Karpas-422 (cell line): ENCODE measurements around the gene DAB2IP. TPM values are rescaled to one million over a fixed set of nuclear protein-coding genes. Genes with fewer than 3 reads are reported as not detected.

Source experiments
- DNase-seq: peaks from one replicate; pipeline ENCODE4 v3.0.0-alpha.2; 2015
- H2AFZ ChIP-seq: fragments of 200-600 bp; sonication (generic); 2 replicates; pipeline ENCODE4 v1.6.1; 2014; ENCODE audit warnings: antibody characterized with exemption, low read length, mixed read lengths
- H3K27ac ChIP-seq: fragments of 200-600 bp; sonication (generic); 2 replicates; pipeline ENCODE4 v1.5.1; 2014; ENCODE audit warnings: mild to moderate bottlenecking, low read length, moderate library complexity
- H3K27me3 ChIP-seq: fragments of 200-600 bp; sonication (generic); 2 replicates; pipeline ENCODE4 v1.6.1; 2014; ENCODE audit warnings: low read length, mixed read lengths
- H3K36me3 ChIP-seq: fragments of 200-600 bp; sonication (generic); 2 replicates; pipeline ENCODE4 v1.6.1; 2014; ENCODE audit warnings: low read length, mixed read lengths; ENCODE audit not compliant: insufficient read depth
- H3K4me1 ChIP-seq: fragments of 200-600 bp; sonication (generic); 2 replicates; pipeline ENCODE4 v1.6.1; 2014; ENCODE audit warnings: mild to moderate bottlenecking, low read length, mixed read lengths
- H3K4me2 ChIP-seq: fragments of 200-600 bp; sonication (generic); 2 replicates; pipeline ENCODE4 v1.6.1; 2014; ENCODE audit warnings: low read length, low read depth, mild to moderate bottlenecking; ENCODE audit not compliant: poor library complexity, severe bottlenecking
- H3K4me3 ChIP-seq: fragments of 200-600 bp; sonication (generic); 2 replicates; pipeline ENCODE4 v1.5.1; 2014; ENCODE audit warnings: mild to moderate bottlenecking, antibody characterized with exemption, low read length, mixed read lengths
- H3K79me2 ChIP-seq: fragments of 200-600 bp; sonication (generic); 2 replicates; pipeline ENCODE4 v1.6.1; 2014; ENCODE audit warnings: mild to moderate bottlenecking, low read length, mixed read lengths
- H3K9ac ChIP-seq: fragments of 200-600 bp; sonication (generic); 2 replicates; pipeline ENCODE4 v1.6.0; 2014; ENCODE audit warnings: low read length
- H3K9me2 ChIP-seq: fragments of 200-600 bp; sonication (generic), shearing (Covaris generic); replicated peaks from 2 replicates; pipeline ENCODE4 v1.6.0; 2014; ENCODE audit warnings: mild to moderate bottlenecking, low read length, moderate library complexity; ENCODE audit not compliant: insufficient read depth
- H3K9me3 ChIP-seq: fragments of 300-700, 200-600 bp; sonication (generic); 2 replicates; pipeline ENCODE4 v1.6.1; 2014; ENCODE audit warnings: low read length, mixed read lengths
- H4K20me1 ChIP-seq: fragments of 200-600 bp; sonication (generic); 2 replicates; pipeline ENCODE4 v1.6.1; 2014; ENCODE audit warnings: mild to moderate bottlenecking, antibody characterized with exemption, low read length, low read depth; ENCODE audit not compliant: insufficient read depth
- total RNA-seq: library from RNA; depleted of rRNA; stranded (reverse); fragments of >200 nt; shearing (Covaris generic); gene quantifications from 2 replicates; pipeline ENCODE4 v1.2.3, GENCODE V29; 2014; ENCODE audit warnings: low replicate concordance

Gene DAB2IP
- total RNA-seq, 1 experiment from 2014 or later: 1.3 TPM

DNA sequence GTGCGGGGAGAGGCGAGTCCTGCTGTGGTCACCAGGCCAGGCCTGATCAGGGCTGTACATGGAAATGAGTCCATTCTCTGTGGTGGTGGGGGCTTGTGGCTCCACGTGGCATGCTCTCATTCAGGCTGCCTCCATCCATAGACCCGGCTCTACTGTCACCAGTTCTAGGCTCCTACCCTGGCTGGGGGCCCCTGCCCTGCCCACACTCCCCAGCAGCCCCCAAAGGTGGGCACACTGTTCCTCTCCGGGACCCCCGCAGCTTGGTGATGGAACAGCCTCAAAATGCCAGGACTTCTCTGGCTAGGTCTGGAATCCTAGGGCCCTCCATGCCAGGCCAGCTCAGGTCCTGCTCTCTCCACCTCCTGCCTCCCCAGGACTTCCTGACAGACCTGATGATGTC, 111.7 kb downstream of the DAB2IP start:
- H3K9ac ChIP-seq: no peak overlapping the region
- H3K4me3 ChIP-seq: no peak overlapping the region
- H3K4me1 ChIP-seq: no peaks in the 10 kb centered on the region
- H3K27ac ChIP-seq: no peak overlapping the region
- H3K27me3 ChIP-seq: no peaks in the 10 kb centered on the region
- no peaks in the 10 kb centered on the region for H4K20me1 ChIP-seq
- no peak overlapping the region for H3K4me2 ChIP-seq
- no peaks in the 10 kb centered on the region for H3K36me3 ChIP-seq
- H3K79me2 ChIP-seq: no peaks in the 10 kb centered on the region
- no peak for DNase-seq
- H2AFZ ChIP-seq: no peak overlapping the region
- H3K9me2 ChIP-seq: no peaks in the 10 kb centered on the region
- H3K9me3 ChIP-seq: no peaks in the 10 kb centered on the region

DNA sequence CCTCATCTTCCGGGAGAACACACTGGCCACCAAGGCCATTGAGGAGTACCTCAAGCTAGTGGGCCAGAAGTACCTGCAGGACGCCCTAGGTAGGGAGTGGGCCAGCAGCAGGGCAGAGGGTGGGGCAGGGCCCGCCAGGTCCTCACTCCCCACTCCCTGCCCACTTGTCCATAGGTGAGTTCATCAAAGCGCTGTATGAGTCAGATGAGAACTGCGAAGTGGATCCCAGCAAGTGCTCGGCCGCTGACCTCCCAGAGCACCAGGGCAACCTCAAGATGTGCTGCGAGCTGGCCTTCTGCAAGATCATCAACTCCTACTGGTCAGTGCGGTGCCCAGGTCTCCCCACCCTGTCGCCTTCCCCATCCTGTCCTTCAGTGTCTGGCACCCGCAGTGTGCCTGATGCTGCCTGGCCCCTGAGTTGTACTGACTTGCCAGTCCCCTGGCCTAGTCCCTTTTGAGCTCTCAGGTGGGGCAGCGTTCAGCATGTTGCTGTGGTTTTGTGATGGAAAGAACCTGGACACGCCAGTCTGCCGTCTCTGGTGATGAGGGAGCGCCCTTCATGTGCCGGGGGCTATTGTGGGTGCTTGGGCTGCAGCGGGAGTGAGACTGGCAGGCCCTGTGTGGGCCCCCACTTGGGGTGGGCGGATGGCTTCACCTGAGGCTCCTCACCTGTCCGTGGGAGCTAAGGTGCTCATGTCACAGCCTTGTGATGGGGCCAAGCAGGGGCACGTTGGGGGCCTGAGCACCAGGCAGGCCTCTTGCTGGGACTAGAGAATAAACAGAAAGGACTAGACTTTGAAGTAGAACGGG, 112.3 kb downstream of the DAB2IP start:
- Histone ChIP-seq H3K4me1 (no peaks in the 10 kb centered on the region), H3K36me3 (no peaks in the 10 kb centered on the region), H3K27me3 (no peaks in the 10 kb centered on the region), H3K4me2 (no peak overlapping the region), H3K9ac (no peak overlapping the region), H3K4me3 (no peak overlapping the region), H3K9me3 (no peaks in the 10 kb centered on the region), H3K9me2 (no peaks in the 10 kb centered on the region), H3K27ac (no peak overlapping the region), H3K79me2 (no peaks in the 10 kb centered on the region), H4K20me1 (no peaks in the 10 kb centered on the region), H2AFZ (no peak overlapping the region)
- DNase-seq: no peak

DNA sequence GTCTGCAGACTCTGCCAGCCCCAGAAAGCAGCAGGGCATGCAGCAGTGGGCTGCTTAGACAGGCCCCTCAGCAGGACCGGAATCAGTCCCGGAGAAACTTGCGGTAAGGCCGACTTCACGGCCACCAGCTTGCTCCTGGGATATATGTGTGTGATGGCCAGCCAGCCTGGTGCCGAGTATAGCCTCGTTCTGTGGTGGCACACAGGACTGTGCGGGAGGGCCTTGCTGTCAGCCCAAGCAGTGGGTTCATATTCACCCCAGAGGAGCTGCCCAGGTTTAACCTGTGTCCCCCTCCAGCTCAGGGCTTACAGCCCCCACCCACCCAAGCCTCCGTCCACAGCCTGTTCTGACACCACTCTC, 112.9 kb downstream of the DAB2IP start:
- Histone ChIP-seq H2AFZ (no peak overlapping the region), H4K20me1 (no peaks in the 10 kb centered on the region), H3K27me3 (no peaks in the 10 kb centered on the region), H3K79me2 (no peaks in the 10 kb centered on the region), H3K4me3 (no peak overlapping the region), H3K36me3 (no peaks in the 10 kb centered on the region), H3K9me2 (no peaks in the 10 kb centered on the region), H3K9ac (no peak overlapping the region), H3K4me2 (no peak overlapping the region), H3K27ac (no peak overlapping the region), H3K9me3 (no peaks in the 10 kb centered on the region), H3K4me1 (no peaks in the 10 kb centered on the region)
- DNase-seq: no peak

DNA sequence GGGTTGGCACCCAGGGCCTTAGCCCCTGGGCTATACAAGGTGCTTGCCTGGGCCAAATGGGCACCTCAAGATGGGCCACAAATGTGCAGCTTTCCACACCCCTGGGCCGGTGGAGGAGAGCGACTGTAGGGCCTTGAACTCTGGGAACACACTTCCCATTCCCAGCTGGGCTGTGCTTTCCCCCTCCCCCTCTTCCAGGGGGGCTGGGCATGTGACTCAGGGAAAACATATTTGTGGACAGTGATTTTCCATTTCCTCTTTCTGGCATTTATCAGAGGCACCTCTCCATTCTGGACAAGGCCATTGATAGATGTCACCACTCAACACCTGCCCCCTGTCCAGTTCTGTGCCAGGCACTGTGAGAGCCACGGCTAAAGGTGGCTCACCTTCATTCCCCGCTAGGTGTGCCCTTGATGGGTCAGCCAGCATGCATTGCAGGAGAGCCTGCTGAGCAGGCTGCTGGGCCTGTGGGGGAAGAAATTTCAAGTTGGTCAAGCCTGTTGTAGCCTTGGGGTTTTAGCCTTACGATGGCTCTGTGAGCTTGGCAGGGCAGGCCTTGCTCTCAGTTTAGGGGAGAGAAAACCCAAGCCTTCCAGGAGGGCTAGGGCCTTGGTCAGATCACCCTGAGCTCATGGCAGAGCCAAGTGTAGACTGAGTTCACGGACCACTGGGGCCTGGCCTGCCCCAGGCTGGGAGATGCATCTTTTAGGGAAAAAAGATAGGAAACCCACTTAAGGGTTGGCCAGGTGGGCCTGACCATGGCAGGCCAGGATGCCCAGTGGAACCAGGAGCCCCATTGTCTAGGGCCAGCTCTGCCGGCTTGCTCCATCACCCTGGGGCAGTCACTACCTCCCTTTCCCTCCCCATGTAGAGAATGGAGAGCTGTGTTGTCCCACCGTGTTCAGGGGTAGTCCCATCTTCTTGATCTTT, 113.9 kb downstream of the DAB2IP start:
- no peaks in the 10 kb centered on the region for H3K79me2 ChIP-seq
- H2AFZ ChIP-seq: no peak overlapping the region
- H3K4me2 ChIP-seq: no peak overlapping the region
- no peaks in the 10 kb centered on the region for H4K20me1 ChIP-seq
- H3K9me2 ChIP-seq: no peaks in the 10 kb centered on the region
- H3K9ac ChIP-seq: no peak overlapping the region
- no peaks in the 10 kb centered on the region for H3K27me3 ChIP-seq
- no peaks in the 10 kb centered on the region for H3K9me3 ChIP-seq
- H3K4me1 ChIP-seq: no peaks in the 10 kb centered on the region
- no peak overlapping the region for H3K4me3 ChIP-seq
- H3K36me3 ChIP-seq: no peaks in the 10 kb centered on the region
- no peak overlapping the region for H3K27ac ChIP-seq
- no peak for DNase-seq

DNA sequence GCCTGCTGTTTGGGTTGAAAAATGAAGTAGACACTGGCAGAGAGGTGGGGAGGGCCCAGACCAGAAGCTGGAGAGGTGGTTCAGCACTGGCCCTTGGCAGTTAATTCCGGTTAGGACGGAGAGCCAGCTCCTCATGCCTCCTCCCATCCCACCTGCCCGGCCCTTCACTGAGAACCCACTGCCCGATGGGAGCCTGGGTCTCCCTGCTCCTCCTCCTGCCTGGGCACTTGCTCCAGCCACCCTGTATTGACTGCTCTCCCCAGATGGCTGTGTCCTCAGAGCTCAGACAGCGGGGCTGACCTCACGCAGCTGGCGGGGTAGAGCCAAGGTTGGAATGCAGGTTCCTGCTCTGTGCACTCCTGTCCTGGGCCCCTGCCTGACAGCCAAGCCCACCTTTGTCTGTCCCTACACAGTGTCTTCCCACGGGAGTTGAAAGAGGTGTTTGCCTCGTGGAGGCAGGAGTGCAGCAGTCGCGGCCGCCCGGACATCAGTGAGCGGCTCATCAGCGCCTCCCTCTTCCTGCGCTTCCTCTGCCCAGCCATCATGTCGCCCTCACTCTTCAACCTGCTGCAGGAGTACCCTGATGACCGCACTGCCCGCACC, 114.7 kb downstream of the DAB2IP start:
- Histone ChIP-seq H3K36me3 (no peaks in the 10 kb centered on the region), H3K4me3 (no peak overlapping the region), H3K27ac (no peak overlapping the region), H3K27me3 (no peaks in the 10 kb centered on the region), H3K79me2 (no peaks in the 10 kb centered on the region), H3K4me1 (no peaks in the 10 kb centered on the region), H3K9ac (no peak overlapping the region), H3K4me2 (no peak overlapping the region), H3K9me3 (no peaks in the 10 kb centered on the region), H3K9me2 (no peaks in the 10 kb centered on the region), H2AFZ (no peak overlapping the region), H4K20me1 (no peaks in the 10 kb centered on the region)
- no peak for DNase-seq

DNA sequence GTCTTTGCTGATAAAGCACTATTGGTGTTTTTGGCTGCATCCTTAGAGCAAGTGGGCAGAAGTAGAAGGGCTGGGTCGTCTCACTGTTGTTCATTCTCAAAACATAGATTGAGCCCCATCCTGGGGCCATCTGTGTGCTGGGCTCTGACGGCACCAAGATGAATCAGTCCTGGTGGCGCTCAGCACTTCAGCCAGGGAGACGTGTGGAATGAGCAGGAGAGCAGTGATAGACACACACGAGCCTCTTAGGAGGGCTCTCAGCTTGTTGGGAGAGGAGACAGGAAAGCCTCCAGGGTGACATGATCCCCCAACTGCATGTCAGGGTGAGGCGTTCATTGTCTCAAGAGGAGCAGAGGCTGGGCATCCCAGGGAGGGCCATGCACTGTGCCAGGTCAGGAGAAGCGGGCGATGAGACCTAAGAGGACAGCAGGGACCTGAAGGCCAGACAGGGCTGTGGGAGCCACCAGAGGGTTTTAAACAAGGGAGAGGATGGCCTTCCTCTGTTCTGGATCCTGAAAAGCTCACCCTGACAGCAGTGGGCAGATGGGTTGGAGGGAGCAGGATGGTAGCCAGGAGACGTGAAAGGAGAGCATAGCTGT, 115.8 kb downstream of the DAB2IP start:
- no peak overlapping the region for H3K27ac ChIP-seq
- no peaks in the 10 kb centered on the region for H3K36me3 ChIP-seq
- no peaks in the 10 kb centered on the region for H3K9me3 ChIP-seq
- H3K27me3 ChIP-seq: no peaks in the 10 kb centered on the region
- no peak overlapping the region for H3K4me3 ChIP-seq
- no peak overlapping the region for H2AFZ ChIP-seq
- no peak overlapping the region for H3K4me2 ChIP-seq
- no peak for DNase-seq
- H3K9ac ChIP-seq: no peak overlapping the region
- H3K79me2 ChIP-seq: no peaks in the 10 kb centered on the region
- no peaks in the 10 kb centered on the region for H3K9me2 ChIP-seq
- no peaks in the 10 kb centered on the region for H3K4me1 ChIP-seq
- no peaks in the 10 kb centered on the region for H4K20me1 ChIP-seq

DNA sequence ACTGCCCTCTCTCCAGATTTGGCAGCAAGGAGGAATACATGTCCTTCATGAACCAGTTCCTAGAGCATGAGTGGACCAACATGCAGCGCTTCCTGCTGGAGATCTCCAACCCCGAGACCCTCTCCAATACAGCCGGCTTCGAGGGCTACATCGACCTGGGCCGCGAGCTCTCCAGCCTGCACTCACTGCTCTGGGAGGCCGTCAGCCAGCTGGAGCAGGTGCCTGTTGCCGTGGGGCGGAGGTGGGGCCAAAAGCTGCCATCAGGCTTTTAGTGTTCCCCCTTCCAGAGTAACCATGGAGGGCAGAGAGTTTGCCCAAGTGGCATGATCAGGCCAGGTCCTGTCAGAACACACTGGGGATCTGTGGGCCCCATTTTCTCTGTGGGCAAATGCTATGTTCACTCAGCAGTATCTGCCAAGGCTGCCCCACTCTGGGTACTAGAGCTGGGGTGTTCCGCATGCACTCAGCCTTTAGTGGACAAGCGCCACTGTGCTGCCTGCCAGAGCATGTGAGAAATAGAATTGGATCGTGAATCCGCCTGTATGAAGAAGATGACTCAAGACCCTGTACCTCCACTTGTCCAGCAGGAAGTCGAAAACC, 117.1 kb downstream of the DAB2IP start:
- no peak overlapping the region for H3K27ac ChIP-seq
- H3K36me3 ChIP-seq: no peaks in the 10 kb centered on the region
- no peaks in the 10 kb centered on the region for H3K9me2 ChIP-seq
- H2AFZ ChIP-seq: no peak overlapping the region
- no peaks in the 10 kb centered on the region for H3K9me3 ChIP-seq
- H3K4me3 ChIP-seq: no peak overlapping the region
- DNase-seq: no peak
- H3K79me2 ChIP-seq: no peaks in the 10 kb centered on the region
- no peak overlapping the region for H3K9ac ChIP-seq
- H3K4me1 ChIP-seq: no peaks in the 10 kb centered on the region
- no peaks in the 10 kb centered on the region for H3K27me3 ChIP-seq
- no peak overlapping the region for H3K4me2 ChIP-seq
- no peaks in the 10 kb centered on the region for H4K20me1 ChIP-seq
